ENCODE measurements around the gene TUBGCP2. TPM values are rescaled to one million over a fixed set of nuclear protein-coding genes. Genes with fewer than 3 reads are reported as not detected.

The TUBGCP2 gene
- total RNA-seq, 1 experiment from 2014 or later = 75.1 TPM

DNA sequence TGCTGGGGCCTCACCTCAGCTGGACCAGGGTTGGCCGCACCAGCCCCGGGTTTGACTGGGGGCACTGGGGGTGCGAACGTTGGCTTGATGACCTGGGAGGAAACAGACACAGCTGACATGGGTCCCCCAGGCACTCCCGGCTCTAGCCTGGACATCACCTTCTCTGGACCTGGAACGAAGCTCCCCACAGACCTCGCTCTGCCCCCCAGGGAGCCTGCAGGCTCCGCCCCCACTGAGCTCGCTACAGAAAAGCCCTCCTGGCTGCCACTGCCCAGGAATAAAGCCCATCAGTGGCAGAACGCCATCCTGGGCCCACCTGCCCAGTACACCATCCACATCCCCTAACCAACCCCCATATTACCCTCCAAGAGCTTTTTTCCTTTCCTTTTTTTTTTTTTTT is 45.0 kb downstream of the TUBGCP2 start:
- BruUV-seq (replicated peaks) = no TSS peak
- no peak for DNase-seq (ENCODE audit: low spot score)
- Histone ChIP-seq H3K9me3 (ENCODE audit: low read depth, low read length, poor library complexity, severe bottlenecking) (no peaks in the 10 kb centered on the region), H3K4me3 (ENCODE audit: low read depth, low read length, poor library complexity, severe bottlenecking) (no peak overlapping the region), H3K27me3 (replicated peaks; ENCODE audit: insufficient read depth, low read depth, low read length, poor library complexity) (no peaks in the 10 kb centered on the region), H3K4me1 (ENCODE audit: insufficient read depth, low read length, poor library complexity, severe bottlenecking) (peaks cover 19% of the 10 kb centered on the region), H3K27ac (ENCODE audit: low read depth, low read length, poor library complexity, severe bottlenecking) (no peak overlapping the region), H3K36me3 (ENCODE audit: insufficient read depth, low read length, poor library complexity, severe bottlenecking) (no peaks in the 10 kb centered on the region)
- CTCF ChIA-PET = no interaction called here
- POLR2A ChIA-PET (ENCODE audit: low non-redundant PET) = no interaction called here
- intact Hi-C loops (cut with micrococcal nuclease; ENCODE audit: unreplicated experiment) = no loop called here
- TF ChIP-seq, protein P1, sequence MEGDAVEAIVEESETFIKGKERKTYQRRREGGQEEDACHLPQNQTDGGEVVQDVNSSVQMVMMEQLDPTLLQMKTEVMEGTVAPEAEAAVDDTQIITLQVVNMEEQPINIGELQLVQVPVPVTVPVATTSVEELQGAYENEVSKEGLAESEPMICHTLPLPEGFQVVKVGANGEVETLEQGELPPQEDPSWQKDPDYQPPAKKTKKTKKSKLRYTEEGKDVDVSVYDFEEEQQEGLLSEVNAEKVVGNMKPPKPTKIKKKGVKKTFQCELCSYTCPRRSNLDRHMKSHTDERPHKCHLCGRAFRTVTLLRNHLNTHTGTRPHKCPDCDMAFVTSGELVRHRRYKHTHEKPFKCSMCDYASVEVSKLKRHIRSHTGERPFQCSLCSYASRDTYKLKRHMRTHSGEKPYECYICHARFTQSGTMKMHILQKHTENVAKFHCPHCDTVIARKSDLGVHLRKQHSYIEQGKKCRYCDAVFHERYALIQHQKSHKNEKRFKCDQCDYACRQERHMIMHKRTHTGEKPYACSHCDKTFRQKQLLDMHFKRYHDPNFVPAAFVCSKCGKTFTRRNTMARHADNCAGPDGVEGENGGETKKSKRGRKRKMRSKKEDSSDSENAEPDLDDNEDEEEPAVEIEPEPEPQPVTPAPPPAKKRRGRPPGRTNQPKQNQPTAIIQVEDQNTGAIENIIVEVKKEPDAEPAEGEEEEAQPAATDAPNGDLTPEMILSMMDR (conservative IDR thresholded peaks at IDR 0.05; ENCODE audit: low read depth, low read length) = no peak
- TF ChIP-seq EZH2 (IDR thresholded peaks at IDR 0.05; ENCODE audit: borderline replicate concordance, low read depth, low read length, poor library complexity, severe bottlenecking) = no peak

DNA sequence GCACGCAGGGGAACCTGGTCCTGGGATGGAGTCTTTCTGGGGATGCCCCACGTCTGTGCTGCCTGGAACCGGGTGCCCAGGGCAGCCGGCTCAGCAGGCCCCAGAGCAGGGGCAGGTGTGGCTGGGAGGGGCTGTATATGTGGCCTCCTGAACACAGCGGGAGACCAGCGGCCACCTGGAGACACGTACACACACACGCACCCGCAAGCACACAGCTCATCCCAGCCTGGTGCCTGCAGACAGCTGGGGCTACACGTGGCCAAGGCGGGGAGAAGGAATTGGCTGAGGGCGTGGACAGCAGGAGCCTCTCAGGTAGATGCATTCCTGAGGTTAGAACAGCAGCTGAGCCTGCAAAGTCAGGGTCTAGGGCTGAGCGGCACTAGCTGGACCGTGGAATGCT is 46.0 kb downstream of the TUBGCP2 start:
- ChIA-PET CTCF (no interaction called here), POLR2A (ENCODE audit: low non-redundant PET) (no interaction called here)
- no peaks in the 10 kb centered on the region for H3K27me3 ChIP-seq (replicated peaks; ENCODE audit: insufficient read depth, low read depth, low read length, poor library complexity)
- intact Hi-C loops (cut with micrococcal nuclease; ENCODE audit: unreplicated experiment) = no loop called here
- no peak overlapping the region for H3K27ac ChIP-seq (ENCODE audit: low read depth, low read length, poor library complexity, severe bottlenecking)
- H3K9me3 ChIP-seq (ENCODE audit: low read depth, low read length, poor library complexity, severe bottlenecking) = no peaks in the 10 kb centered on the region
- no peaks in the 10 kb centered on the region for H3K36me3 ChIP-seq (ENCODE audit: insufficient read depth, low read length, poor library complexity, severe bottlenecking)
- DNase-seq (ENCODE audit: low spot score) = no peak
- no TSS peak for BruUV-seq (replicated peaks)
- peaks cover 19% of the 10 kb centered on the region for H3K4me1 ChIP-seq (ENCODE audit: insufficient read depth, low read length, poor library complexity, severe bottlenecking)
- no peak for TF ChIP-seq EZH2 (IDR thresholded peaks at IDR 0.05; ENCODE audit: borderline replicate concordance, low read depth, low read length, poor library complexity, severe bottlenecking)
- TF ChIP-seq, protein P1 (conservative IDR thresholded peaks at IDR 0.05; ENCODE audit: low read depth, low read length) = no peak
- no peak overlapping the region for H3K4me3 ChIP-seq (ENCODE audit: low read depth, low read length, poor library complexity, severe bottlenecking)

DNA sequence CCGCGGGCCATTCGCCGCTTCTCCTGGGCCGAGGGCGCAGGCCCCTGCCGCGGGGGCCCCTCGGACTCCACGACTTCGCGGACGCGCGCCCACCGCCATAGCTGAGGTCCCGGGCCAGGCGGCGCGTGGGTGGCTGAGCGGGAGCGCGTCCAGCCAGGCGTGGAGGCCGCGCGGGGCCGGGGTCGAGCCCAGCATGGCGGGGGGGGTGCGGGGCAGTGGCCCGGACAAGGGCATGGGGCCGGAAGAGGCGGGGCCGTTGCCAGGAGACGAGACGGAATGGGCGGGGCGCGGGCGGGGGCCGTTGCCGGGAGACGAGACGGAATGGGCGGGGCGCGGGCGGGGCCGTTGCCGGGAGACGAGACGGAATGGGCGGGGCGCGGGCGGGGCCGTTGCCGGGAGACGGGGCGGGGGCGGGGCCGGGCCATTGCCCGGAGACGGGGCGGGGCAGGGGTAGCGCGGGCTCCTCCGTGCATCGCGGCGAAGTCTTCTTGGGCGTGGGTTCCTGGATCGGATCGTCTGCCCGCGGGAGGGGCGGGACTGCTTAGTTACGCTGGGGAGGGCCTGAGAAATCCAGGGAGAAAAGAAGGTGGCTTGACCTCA is 46.8 kb downstream of the TUBGCP2 start:
- ChIA-PET POLR2A (ENCODE audit: low non-redundant PET) (no interaction called here), CTCF (no interaction called here)
- peak; percentile 65 for DNase-seq (ENCODE audit: low spot score)
- intact Hi-C loops (cut with micrococcal nuclease; ENCODE audit: unreplicated experiment) = no loop called here
- Histone ChIP-seq H3K4me3 (ENCODE audit: low read depth, low read length, poor library complexity, severe bottlenecking) (peak overlapping the region; percentile 63), H3K4me1 (ENCODE audit: insufficient read depth, low read length, poor library complexity, severe bottlenecking) (peaks cover 19% of the 10 kb centered on the region), H3K27ac (ENCODE audit: low read depth, low read length, poor library complexity, severe bottlenecking) (peak overlapping the region; percentile 59), H3K27me3 (replicated peaks; ENCODE audit: insufficient read depth, low read depth, low read length, poor library complexity) (no peaks in the 10 kb centered on the region), H3K36me3 (ENCODE audit: insufficient read depth, low read length, poor library complexity, severe bottlenecking) (no peaks in the 10 kb centered on the region), H3K9me3 (ENCODE audit: low read depth, low read length, poor library complexity, severe bottlenecking) (no peaks in the 10 kb centered on the region)
- BruUV-seq (replicated peaks) = no TSS peak
- no peak for TF ChIP-seq EZH2 (IDR thresholded peaks at IDR 0.05; ENCODE audit: borderline replicate concordance, low read depth, low read length, poor library complexity, severe bottlenecking)
- TF ChIP-seq, protein P1 (conservative IDR thresholded peaks at IDR 0.05; ENCODE audit: low read depth, low read length) = no peak

Measured in A673 (cell line).